Measurements from ENCODE around the gene PRDX2.

DNA sequence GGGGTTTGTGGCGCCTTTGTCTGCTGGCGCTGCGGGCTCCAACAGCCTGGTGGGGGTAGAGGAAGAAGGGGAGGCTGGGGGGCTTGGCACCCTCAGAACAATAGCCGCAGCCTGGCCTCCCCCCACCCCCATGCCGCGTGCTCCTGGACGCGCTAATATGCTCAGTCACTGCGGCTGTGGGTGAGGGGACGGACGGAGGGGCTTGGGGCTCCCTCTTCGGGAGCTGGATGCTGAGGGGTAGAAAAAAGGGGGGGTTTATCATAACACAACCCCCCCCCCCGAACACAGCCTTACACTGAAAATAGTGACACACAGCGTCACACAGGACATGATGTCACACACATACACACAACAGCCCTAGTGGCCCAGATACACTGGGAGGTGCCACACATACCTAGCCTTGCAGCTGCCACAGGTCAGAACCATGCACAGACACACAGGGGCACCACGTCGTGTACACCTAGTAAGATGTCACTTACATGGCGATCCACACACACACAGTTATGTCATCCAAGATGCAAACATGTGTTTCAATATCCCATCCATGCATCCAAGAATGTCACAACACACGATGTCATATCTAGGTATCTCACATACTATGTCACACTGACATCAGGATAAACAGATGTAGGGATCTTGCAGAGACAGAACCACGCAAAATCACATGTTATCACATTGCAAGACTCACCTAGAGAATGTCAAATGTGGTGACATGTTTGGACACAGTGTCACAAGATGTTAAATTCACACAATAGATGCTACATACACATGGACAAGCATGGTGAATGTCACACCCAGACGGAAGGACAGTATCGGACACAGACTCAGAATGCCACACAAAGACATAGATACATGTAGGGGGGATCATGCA, 37.5 kb upstream of the PRDX2 start:
- TF ChIP-seq, protein P1, sequence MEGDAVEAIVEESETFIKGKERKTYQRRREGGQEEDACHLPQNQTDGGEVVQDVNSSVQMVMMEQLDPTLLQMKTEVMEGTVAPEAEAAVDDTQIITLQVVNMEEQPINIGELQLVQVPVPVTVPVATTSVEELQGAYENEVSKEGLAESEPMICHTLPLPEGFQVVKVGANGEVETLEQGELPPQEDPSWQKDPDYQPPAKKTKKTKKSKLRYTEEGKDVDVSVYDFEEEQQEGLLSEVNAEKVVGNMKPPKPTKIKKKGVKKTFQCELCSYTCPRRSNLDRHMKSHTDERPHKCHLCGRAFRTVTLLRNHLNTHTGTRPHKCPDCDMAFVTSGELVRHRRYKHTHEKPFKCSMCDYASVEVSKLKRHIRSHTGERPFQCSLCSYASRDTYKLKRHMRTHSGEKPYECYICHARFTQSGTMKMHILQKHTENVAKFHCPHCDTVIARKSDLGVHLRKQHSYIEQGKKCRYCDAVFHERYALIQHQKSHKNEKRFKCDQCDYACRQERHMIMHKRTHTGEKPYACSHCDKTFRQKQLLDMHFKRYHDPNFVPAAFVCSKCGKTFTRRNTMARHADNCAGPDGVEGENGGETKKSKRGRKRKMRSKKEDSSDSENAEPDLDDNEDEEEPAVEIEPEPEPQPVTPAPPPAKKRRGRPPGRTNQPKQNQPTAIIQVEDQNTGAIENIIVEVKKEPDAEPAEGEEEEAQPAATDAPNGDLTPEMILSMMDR (IDR thresholded peaks at IDR 0.05), result no peak
- no peak for TF ChIP-seq POLR2A (IDR thresholded peaks at IDR 0.05)

Data from thyroid gland (tissue), 4 donors.